ENCODE results near the gene NSDHL. TPM values are rescaled to one million over a fixed set of nuclear protein-coding genes. Genes with fewer than 3 reads are reported as not detected.

Gene NSDHL
- total RNA-seq, 1 donor from 2014 or later: 34.2 TPM

DNA sequence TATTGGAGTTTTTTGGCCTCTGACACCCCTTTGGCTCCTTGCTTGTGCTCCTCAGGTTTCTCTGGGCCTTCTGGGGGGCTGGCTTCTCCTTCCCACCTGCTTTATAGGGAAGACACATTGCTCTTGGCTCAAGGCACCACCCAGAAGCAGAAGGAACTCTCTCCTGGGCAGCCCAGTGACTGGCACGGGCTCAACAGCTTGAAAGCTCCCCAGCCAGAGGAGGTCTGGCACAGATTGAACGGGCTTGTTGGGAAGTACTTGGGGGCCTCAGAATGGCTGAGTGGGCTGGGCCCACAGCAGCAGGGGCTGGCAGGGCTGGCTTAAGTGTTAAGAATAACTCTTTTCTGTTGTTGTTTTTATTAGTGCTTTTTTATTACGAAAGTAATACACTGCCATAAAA lies 55.9 kb downstream of the NSDHL start:
- Mint-ChIP-seq H3K4me3 (ENCODE audit: unreplicated experiment) (no peak overlapping the region), H3K27ac (ENCODE audit: unreplicated experiment) (no peak overlapping the region), H3K4me1 (ENCODE audit: low read depth, unreplicated experiment) (no peaks in the 10 kb centered on the region), H3K36me3 (ENCODE audit: low read depth, unreplicated experiment) (no peaks in the 10 kb centered on the region), H3K9me3 (ENCODE audit: unreplicated experiment) (no peaks in the 10 kb centered on the region), H3K27me3 (ENCODE audit: low read depth, unreplicated experiment) (peaks cover 18% of the 10 kb centered on the region)
- Histone ChIP-seq H3K36me3 (ENCODE audit: insufficient read depth, low read length) (no peaks in the 10 kb centered on the region), H4K20me1 (ENCODE audit: insufficient read depth, low read length) (no peaks in the 10 kb centered on the region), H3K27me3 (ENCODE audit: insufficient read depth, low read length) (no peaks in the 10 kb centered on the region), H3K79me2 (ENCODE audit: insufficient read depth, low read length) (no peaks in the 10 kb centered on the region), H3K9me3 (ENCODE audit: insufficient read depth, low read depth, low read length) (no peaks in the 10 kb centered on the region), H2AFZ (ENCODE audit: low read depth, low read length) (no peak overlapping the region), H3K9ac (ENCODE audit: low read length) (no peak overlapping the region), H3K4me2 (ENCODE audit: low read length) (no peak overlapping the region), H3K4me1 (ENCODE audit: insufficient read depth, low read length) (no peaks in the 10 kb centered on the region), H3K4me3 (ENCODE audit: insufficient read depth, low read depth, low read length) (no peak overlapping the region), H3K27ac (ENCODE audit: low read depth, low read length) (no peak overlapping the region)
- FAIRE-seq (no peak), DNase-seq (ENCODE audit: low read depth) (no peak)
- TF ChIP-seq EZH2 (IDR thresholded peaks at IDR 0.05; ENCODE audit: insufficient read depth, low read length): no peak

DNA sequence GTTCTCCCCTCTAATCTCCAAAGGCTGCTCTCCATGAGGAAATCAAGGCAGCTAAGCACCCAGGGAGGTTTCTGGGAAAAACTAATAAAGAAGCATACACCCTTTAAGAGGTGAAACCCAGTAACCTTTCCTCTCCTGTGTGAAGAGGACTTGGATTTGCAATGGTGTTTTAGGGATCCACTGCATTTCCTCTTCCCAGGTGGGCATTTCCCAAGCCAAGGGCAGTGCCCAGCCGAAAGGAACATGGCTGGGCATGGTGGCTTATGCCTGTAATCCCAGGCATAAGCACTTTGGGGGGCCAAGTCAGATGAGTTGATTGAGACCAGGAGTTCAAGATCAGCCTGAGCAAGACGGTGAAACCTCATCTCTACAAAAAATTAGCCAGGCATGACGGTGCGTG lies 61.6 kb downstream of the NSDHL start:
- peaks cover 16% of the 10 kb centered on the region for H3K27me3 Mint-ChIP-seq (ENCODE audit: low read depth, unreplicated experiment)
- no peaks in the 10 kb centered on the region for H3K36me3 Mint-ChIP-seq (ENCODE audit: low read depth, unreplicated experiment)

DNA sequence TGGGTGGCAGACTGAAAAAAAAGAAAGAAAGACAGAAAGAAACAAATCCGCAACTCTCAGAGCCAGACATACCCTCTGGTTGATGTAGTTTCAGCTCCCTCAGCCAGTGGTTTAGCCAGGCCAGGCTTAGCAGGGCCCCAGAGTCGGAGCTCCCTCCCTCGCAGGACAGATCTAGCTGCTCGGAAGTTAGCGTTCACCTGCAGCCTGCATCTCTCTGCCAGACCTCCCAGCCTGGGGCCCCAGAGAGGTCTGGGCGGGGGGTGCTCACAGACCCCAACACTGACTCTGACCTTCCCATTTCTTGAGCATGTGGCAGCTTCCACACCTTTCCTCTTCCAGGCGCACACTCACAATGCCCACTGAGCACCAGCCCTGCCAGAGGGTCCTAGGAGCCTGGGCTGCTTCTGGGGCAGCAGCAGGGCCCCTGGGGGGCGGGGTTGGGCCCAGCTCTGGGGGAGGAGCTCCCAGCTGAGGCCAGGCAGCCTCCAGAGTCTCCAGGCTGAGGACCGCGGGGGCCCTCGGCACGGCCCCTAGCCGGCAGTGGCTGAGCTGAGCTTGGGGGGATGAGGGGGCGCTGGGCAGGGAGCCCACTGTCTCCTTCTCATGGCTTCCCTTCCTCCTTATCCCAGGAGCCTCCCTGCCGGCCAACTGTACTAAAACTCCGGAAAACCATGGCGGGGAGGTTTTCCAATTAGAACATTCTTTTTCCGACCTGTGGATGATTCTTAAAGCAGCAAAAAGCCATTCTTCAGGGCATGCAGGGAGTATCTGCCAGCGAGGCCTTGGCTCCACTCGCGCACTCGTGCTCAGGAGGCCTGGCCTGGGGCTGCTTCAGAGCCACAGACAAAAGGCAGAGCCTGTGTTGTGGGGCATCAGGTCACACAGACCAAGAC lies 62.4 kb downstream of the NSDHL start:
- H2AFZ ChIP-seq (ENCODE audit: low read depth, low read length): no peak overlapping the region
- Mint-ChIP-seq H3K9me3 (ENCODE audit: unreplicated experiment) (no peaks in the 10 kb centered on the region), H3K4me1 (ENCODE audit: low read depth, unreplicated experiment) (peaks cover 8% of the 10 kb centered on the region), H3K4me3 (ENCODE audit: unreplicated experiment) (no peak overlapping the region), H3K27ac (ENCODE audit: unreplicated experiment) (no peak overlapping the region), H3K27me3 (ENCODE audit: low read depth, unreplicated experiment) (peaks cover 16% of the 10 kb centered on the region), H3K36me3 (ENCODE audit: low read depth, unreplicated experiment) (no peaks in the 10 kb centered on the region)
- no peak overlapping the region for H3K4me3 ChIP-seq (ENCODE audit: insufficient read depth, low read depth, low read length)
- H3K27ac ChIP-seq (ENCODE audit: low read depth, low read length): no peak overlapping the region
- H3K4me1 ChIP-seq (ENCODE audit: insufficient read depth, low read length): peaks cover 9% of the 10 kb centered on the region
- no peaks in the 10 kb centered on the region for H4K20me1 ChIP-seq (ENCODE audit: insufficient read depth, low read length)
- H3K36me3 ChIP-seq (ENCODE audit: insufficient read depth, low read length): no peaks in the 10 kb centered on the region
- TF ChIP-seq, protein P1, sequence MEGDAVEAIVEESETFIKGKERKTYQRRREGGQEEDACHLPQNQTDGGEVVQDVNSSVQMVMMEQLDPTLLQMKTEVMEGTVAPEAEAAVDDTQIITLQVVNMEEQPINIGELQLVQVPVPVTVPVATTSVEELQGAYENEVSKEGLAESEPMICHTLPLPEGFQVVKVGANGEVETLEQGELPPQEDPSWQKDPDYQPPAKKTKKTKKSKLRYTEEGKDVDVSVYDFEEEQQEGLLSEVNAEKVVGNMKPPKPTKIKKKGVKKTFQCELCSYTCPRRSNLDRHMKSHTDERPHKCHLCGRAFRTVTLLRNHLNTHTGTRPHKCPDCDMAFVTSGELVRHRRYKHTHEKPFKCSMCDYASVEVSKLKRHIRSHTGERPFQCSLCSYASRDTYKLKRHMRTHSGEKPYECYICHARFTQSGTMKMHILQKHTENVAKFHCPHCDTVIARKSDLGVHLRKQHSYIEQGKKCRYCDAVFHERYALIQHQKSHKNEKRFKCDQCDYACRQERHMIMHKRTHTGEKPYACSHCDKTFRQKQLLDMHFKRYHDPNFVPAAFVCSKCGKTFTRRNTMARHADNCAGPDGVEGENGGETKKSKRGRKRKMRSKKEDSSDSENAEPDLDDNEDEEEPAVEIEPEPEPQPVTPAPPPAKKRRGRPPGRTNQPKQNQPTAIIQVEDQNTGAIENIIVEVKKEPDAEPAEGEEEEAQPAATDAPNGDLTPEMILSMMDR (IDR thresholded peaks at IDR 0.05; ENCODE audit: insufficient read depth, low read depth, low read length): no peak
- no peak for TF ChIP-seq EZH2 (IDR thresholded peaks at IDR 0.05; ENCODE audit: insufficient read depth, low read length)
- no peak overlapping the region for H3K4me2 ChIP-seq (ENCODE audit: low read length)
- no peak for FAIRE-seq
- no peaks in the 10 kb centered on the region for H3K27me3 ChIP-seq (ENCODE audit: insufficient read depth, low read length)
- no peaks in the 10 kb centered on the region for H3K9me3 ChIP-seq (ENCODE audit: insufficient read depth, low read depth, low read length)
- no peaks in the 10 kb centered on the region for H3K79me2 ChIP-seq (ENCODE audit: insufficient read depth, low read length)
- H3K9ac ChIP-seq (ENCODE audit: low read length): no peak overlapping the region
- no peak for DNase-seq (ENCODE audit: low read depth)

More for the DNA sequence above, 61.6 kb downstream of the NSDHL start:
- H3K4me1 ChIP-seq (ENCODE audit: insufficient read depth, low read length): peaks cover 9% of the 10 kb centered on the region
- H3K9me3 ChIP-seq (ENCODE audit: insufficient read depth, low read depth, low read length): no peaks in the 10 kb centered on the region
- Mint-ChIP-seq H3K9me3 (ENCODE audit: unreplicated experiment) (no peaks in the 10 kb centered on the region), H3K4me1 (ENCODE audit: low read depth, unreplicated experiment) (peaks cover 8% of the 10 kb centered on the region), H3K4me3 (ENCODE audit: unreplicated experiment) (no peak overlapping the region), H3K27ac (ENCODE audit: unreplicated experiment) (no peak overlapping the region)
- no peak for DNase-seq (ENCODE audit: low read depth)
- H3K27me3 ChIP-seq (ENCODE audit: insufficient read depth, low read length): no peaks in the 10 kb centered on the region
- no peaks in the 10 kb centered on the region for H3K36me3 ChIP-seq (ENCODE audit: insufficient read depth, low read length)
- no peak overlapping the region for H3K9ac ChIP-seq (ENCODE audit: low read length)
- no peaks in the 10 kb centered on the region for H4K20me1 ChIP-seq (ENCODE audit: insufficient read depth, low read length)
- H3K27ac ChIP-seq (ENCODE audit: low read depth, low read length): no peak overlapping the region
- no peak for TF ChIP-seq EZH2 (IDR thresholded peaks at IDR 0.05; ENCODE audit: insufficient read depth, low read length)
- TF ChIP-seq, protein P1 (IDR thresholded peaks at IDR 0.05; ENCODE audit: insufficient read depth, low read depth, low read length): no peak
- H3K4me2 ChIP-seq (ENCODE audit: low read length): no peak overlapping the region
- no peak overlapping the region for H2AFZ ChIP-seq (ENCODE audit: low read depth, low read length)
- FAIRE-seq: no peak
- no peaks in the 10 kb centered on the region for H3K79me2 ChIP-seq (ENCODE audit: insufficient read depth, low read length)
- H3K4me3 ChIP-seq (ENCODE audit: insufficient read depth, low read depth, low read length): no peak overlapping the region

Measured in astrocyte (in vitro differentiated cells and primary cell).